GM21619 (cell line): ENCODE data around the gene KAT7.

Experiments
- ATAC-seq: cut with Tn5 transposase; IDR thresholded peaks from one replicate; pipeline ENCODE4 v1.9.1; 2021; ENCODE audit not compliant: unreplicated experiment

The KAT7 gene

DNA sequence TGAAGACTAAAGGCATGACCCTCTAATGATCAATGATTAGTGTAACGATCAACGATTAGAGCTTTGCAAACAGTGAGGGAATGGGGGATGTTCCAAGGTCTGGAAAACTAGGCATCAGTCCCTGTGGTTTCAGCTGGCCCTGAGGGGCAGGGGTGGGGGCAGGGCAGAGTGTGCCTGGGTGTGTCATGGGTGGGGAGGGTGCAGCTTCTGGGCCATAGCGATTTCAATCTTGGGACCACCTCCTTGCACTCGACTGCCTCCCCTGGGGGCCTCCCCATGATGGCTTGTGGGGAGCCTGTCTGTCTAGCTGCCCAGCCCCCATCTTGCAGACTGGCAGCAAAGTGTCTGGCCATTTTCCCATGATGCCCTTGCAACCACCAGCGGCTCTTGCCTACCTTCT lies 51.0 kb downstream of the KAT7 start:
- ATAC-seq: no peak

DNA sequence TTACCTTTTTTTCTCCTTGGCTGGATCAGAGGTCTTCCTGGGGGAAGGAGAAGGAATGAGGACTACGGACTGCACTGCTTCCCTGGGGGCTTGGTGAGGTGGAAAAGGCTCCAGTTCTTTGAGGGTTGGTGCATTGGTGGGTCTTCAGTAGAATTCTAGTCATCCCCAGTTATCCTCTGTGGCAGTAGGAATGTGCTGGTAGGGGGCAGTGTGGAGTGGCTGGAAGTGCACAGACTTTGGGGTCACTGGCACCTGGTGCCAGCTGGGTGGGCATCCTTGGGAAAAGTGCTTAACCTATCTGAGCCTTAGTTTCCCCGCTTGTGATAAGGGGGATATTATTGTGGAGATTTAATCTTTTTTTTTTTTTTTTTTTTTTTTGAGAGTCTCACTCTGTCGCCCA lies 53.1 kb downstream of the KAT7 start:
- ATAC-seq: no peak

DNA sequence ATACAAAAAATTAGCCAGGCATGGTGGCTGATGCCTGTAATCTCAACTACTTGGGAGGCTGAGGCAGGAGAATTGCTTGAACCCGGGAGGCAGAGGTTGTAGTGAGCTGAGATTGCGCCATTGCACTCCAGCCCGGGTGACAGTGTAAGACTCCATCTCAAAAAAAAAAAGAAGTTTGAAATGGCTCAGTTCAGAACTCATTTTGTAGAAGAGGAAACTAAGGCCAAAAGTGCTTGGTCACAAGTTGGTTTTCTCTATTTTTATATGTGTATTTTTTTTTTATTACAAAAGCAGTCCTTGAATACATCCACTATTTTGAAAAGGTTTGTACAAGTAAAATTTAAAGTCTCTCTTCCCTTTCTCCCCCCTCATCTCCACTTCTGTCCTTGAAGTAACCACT lies 53.9 kb downstream of the KAT7 start:
- no peak for ATAC-seq

DNA sequence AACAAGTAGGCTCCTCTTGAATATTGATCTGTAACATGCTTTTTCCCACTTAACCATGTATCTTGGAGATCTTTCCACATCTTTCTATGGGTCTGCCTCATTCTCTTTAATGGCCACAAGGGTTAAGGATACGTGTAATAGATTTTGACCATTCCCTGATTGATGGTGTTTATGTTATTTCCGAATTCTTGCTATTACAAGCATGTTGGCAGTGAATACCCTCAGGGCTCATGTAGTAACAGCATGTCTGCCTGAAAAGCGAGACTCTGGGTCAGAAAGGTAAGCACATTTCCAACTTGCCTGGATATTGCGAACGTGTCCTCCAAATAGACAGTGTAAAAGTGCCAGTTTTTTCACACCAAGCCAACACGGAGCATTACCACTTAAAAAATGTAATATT lies 54.4 kb downstream of the KAT7 start:
- ATAC-seq: no peak

DNA sequence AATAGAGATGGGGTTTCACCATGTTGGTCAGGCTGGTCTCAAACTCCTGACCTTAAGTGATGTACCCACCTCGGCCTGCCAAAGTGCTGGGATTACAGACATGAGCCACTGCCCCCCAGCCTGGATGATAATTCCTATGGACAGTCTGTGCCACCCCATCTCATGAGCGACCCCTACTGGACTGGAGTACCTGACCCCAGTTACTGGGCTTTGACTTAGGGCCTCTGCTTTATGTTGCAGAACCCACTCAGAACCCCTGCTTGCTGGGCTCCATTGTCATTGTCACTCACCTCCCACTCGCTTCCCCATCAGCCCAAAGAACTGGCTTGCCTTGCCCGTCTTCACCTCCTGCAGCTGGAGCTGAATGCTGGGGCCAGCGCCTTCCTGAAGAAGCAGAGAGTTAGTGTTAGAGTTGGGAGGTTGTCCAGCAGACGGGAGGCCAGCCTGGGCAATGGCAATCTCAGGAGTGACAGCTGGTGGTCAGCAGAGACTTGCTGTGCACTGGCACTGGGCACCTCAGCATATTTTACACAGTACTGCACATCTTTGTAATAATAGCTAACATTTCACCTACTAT lies 55.4 kb downstream of the KAT7 start:
- no peak for ATAC-seq

DNA sequence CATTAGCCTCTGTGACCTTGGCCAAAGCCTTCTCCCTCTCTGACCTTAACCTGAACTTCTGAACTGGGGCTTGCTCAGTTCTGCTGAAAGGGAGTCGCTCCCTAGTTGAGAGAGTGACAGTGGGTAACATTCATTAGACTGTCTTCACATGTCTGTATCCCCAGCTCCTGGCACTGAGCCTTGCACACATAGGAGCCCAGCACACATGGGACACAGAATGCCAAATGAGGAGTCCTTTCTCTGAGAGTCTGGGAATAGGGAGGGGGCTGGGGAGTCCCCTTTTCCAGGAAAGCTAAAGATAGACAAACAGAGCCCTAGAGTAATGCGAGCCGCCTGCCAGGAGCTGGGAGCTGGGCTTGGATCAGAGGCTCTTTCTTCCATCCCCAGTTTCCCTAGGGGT lies 56.8 kb downstream of the KAT7 start:
- no peak for ATAC-seq

DNA sequence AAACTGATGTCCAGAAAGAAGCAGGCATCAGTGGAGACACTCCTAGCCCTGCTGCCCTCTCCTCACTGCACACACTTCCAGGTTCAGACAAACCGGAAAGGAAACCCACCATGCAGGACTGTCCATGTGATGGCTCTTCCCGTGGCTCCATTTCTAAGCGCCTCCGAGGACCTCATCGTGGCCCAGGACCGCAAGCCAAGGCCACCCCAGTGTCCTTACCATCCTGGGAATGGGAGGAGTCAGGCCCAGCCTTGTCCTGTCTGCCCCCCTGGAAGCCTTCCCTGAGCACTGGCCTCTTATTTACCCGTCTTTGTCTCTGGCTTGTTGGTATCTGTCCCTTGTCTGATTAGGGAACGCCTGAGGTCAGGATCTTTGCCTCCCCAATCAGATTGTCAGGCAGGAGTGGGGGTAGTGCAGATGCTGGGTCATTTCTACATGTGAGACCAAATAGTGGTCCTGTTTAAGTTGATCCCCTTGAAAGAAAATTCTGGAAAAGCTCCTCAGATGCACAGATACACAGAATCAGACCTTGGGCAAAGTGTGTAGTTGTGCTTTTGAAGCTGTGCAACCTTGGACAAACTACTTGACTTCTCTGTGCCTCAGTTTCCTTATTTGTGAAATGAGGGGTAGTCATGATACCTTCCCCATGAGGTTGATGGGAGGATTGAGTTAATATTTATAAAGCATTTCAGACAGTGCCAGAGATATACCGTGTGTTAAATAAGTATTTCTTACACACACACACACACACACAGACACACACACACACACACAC lies 58.6 kb downstream of the KAT7 start:
- no peak for ATAC-seq

DNA sequence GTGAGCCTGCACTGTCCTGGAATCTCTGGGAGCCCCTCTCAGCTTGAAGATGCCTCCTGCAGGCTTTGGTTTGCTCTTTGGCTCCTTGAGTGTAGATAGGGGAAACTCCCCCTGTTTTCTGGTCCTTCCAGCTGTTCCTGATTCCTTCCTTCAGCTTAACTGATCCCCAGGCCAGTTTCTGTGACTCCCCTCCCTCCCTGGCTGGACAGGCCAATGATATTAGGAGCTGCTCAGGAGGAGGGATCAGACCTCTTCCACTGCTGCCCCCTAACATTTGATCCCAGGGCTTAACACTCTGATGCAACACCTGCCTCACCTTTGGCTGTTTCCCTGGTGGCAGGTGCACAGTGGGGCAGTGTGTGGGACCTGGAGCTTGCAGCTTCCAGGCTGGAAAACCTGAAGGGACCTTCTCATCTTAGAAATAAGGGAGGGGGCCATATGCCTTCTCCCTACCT lies 59.6 kb downstream of the KAT7 start, which contains the start of gene TAC4:
TSS of gene TAC4 (minus strand) at position 51 of the 455 bp plus-strand sequence. CDS start 52 bp downstream, outside the sequence.
- ATAC-seq: no peak

DNA sequence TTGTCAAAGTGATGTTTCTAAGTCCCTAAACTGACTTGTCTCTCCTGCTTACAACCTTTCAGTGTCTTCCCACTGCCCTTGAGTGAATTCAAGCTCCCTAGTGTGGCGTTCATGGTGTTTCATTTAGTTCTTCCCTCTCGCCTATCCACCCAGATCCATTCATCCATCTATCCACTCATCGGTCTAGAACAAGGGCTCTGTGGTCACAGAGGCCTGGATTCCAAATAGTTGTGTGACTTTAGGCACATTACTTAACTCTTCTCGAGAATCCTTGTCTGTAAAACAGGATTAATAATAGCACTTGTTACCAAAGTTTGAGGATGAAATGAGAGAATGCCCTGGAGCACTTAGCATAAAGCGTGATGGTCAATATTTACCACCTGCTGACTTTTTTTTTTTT lies 60.3 kb downstream of the KAT7 start:
- ATAC-seq: no peak

DNA sequence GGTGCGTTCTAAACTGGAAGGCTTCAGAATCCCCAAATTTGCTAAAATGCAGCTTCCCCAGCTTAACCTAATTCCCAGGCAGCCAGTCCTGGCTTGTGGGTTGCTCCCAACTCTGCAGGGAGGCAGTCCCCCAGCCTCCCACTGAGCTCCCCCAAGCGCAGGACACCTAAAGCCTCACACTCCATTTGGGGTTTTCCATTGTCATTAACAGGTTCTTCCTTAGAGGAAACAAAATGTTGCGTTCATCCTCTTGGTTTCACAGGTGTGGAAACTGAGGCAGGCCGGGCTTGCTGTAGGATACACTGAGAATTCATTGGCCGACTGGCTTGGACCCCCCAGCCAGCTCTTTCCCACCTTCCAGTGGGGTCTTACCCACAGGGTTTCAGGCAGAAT lies 61.7 kb downstream of the KAT7 start:
- no peak for ATAC-seq

DNA sequence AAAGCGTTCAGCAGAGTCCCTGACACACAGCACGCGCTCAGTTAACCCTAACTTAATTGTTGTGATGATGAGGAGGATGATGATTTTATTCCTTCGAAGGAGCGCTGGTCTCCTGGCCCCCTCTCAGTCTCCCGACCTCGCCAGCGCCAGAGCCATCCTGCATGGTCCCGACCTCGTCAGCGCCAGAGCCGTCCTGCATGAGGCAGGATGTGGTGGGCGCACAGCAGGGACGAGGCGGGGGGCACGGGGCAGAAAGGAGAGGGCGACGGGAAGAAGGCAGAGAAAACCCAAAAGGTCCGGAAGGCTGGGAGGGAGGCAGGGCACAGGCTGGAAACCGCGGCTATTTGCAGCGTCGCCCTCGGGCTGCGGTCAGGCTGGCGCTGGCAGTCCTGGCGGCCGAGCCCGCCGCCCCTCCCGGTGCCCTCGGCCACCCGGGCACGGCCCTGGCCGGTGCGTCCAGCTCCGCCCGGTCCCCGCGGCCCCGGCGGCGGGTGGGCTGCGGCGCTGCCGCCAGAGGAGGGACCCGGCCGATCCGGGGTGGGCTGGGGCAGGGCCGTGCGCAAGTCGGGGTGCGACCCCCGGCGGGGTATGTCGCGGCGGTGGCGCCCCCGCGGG lies 62.4 kb downstream of the KAT7 start:
- ATAC-seq: no peak

DNA sequence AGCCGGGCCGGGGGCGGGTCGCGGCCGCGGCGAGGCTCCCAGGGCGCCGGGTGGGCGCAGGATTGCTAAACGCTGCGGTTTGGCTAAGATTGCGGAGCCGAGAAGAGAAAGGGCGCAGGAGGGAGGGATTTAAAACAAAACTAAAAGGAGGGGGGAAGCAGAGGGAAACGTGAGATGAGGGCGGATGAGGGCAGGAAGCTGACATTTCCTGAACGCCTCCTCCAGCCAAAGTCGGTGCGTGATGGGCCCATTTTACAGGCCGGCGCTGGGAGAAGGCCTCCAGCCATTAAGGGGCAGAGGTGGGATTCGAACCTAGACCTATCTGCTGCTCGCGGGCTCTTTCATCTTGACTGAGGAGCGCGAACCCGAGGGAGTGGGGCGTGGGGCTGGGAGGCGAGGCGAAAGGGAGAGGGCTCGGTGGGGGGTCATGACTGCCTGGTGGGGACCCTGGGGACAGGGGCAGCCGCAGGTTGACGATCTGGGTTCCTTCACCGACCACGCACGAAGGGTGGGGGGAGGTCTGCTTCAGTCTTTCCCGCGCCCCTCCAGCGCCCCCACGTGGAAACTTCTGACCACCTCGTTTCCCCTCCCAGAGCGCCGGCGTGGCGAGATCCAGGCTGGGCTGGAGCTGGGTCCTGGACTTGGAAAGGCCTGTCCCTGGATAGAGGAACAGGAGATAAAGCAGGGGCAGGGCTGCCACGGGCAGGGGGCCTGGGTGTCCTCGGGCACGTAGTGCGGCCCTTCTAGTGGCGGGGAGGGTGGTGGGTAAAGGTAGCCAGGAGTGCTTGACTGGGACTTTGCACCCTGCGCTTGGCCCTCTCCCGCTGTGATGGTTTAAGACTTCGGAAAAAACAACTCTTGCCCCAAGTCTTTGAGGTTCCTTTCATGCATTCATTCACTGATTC lies 63.2 kb downstream of the KAT7 start:
- ATAC-seq: no peak

DNA sequence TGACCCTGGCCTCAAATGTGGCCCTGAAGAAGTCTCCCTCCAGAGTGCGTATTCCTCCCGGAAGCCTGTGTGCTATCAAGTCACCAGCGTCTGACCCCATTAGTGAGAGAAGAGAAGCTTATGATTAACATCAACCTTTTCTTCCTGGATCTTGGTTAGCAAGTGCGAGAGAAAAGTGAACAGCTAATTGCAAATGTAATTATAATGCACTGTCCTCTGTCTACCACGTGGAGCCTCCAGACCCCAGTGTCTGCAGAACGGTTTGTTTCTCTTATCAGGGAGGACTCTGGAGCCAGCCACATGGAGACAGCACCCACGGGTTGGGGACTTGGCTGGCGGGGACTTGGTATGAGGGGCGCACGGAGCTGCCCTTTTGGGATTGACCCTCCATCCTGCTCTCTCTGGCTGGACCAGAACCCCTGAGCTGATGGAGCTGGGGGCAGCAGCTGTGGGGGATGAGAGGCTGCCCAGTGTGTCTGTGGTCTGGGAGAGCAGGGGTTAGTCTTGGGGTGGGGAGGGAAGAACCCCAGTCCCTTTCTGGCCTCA lies 65.1 kb downstream of the KAT7 start:
- no peak for ATAC-seq

DNA sequence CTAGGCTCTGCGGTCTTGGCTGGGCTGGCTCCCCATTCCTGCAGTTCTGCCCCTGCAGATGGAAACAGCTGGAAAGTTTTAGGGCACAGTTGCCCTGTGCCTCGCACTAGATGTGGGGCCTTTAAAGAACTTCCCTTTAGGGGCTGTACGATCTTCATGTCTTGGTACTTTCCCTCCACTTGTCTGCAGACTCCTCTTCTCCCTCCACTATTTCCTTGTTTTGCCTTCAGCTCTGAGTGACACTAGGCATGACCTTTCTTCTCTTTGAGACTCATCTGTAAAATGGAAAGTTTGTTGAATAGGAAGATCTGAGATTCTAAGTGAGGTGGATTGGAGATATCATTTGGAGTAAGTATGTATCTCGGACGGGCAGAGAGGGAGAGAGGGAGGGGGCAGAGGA lies 65.6 kb downstream of the KAT7 start:
- no peak for ATAC-seq

DNA sequence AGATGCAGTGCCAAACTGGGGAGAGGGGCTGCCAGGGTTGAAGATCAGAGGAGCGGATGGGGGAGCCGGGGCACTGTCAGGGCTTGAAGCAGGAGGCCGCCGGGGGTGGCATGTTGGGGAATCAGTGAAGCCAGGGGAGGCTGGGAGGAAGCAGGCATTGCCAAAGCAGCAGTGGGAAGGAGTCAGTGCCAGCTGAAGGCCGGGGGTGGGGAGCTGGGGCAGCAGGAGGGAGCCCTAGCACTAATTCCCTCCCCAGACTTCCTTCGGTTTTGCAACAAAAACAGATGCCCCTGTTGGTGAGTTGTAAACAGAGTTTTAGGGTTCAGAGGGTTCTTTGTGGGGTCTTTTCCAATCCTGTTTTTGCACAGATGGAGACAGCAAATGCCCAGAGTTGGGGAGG lies 70.3 kb downstream of the KAT7 start:
- ATAC-seq: no peak

DNA sequence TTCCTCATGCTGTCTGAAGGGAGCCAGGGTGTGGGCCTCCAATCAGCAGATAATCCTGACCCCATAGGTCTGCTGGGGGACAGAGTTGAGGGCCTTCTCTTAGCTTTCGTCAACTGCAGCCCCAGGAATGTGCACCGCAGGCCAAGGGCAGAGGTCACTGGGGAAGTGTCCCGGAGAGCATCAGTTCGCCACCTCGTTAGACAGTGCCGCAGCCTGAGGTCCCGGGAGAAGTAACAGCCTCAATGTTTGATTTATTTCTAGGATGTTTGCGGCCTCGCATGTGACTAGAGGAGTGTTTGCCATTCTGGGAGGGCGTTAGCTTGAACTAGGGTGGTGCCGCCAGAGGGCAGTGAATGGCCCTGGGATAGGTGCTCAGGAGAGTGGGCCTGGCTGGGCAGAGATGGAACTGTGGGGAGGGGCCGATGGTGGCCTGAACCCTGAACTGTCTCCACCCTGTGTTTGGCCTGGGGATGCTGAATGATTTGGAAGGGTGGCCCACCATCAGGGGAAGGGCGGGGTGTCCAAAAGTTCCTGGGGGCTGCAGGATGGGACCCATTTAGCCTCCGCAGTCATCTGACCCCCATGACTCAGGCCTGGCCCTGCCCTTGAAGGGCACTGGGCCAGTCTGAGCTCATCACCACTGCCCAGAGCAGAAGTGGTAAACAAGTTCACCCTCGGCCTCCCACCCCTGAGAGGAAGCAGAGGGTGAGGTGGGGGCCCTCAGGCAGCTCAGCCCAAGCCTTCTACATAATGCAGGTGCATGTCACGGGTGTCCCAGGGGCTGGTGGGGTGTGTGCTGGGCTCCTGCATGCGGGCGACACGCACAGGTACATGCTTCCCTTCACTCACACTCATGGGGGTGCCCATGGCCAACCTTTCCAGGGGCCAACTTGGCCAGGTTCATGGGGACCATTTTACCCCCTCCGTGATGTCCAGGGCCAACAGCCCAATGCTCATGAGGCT lies 71.8 kb downstream of the KAT7 start:
- ATAC-seq: no peak

DNA sequence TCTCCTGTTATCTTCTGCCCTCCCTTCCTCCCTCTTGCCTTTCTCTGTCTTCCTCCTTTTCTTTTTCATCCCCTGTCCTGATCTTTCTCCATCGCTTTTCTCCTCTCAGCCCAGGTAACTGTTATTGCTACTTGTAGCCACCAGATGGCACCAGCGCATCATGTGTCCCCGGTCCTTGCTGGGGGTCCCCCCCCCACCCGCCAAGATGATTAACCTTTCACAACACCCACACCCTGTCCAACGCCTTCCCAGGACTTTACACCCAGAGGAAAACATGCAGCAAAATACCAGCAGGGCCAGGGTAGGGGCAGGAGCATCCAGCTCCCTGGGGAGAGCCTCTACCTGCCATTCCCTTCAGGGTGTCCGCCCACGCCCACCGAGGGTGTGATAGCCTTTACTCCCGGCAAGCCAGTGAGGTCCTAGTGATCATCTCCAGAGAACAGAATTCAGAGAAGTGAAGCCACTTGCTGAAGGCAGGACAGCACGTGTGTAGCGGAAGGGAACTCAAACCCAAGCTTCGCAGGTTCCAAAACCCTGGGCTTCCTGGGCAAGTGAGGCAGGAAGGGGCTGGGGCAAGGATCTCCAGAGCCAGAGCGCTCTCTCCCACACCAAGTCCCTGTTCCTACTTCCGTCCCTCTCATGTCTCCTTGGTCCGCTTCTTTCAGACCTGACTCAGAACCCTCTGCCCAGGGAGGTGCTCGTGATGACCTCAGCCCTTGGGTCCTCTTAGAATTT lies 72.8 kb downstream of the KAT7 start:
- no peak for ATAC-seq

DNA sequence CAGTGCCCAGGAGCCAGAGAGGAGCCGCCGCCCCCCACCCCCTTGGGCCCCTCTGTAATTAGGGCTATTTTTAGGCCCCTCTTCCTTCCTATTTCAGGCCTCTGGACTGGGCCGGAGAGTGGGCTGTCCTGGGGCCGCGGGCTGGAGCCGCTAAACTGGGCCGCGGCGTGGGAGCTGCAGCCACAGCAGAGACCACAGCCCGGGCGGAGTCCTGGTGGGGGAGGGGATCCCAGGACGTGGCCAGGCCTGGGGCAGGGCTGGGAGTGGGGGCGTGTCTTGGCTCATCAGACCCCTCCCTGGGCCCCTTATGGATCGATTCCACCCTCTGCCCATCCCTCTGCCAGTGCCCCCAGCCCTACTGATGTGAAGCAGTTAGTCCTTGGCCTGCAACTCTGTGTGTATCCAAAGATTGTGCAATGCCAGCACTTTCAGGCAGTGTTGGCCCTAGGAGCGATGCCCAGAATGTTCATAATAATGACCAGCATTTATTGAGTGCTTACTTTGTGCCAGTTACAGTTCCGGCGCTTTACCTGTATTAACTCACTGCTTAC lies 74.4 kb downstream of the KAT7 start:
- no peak for ATAC-seq

DNA sequence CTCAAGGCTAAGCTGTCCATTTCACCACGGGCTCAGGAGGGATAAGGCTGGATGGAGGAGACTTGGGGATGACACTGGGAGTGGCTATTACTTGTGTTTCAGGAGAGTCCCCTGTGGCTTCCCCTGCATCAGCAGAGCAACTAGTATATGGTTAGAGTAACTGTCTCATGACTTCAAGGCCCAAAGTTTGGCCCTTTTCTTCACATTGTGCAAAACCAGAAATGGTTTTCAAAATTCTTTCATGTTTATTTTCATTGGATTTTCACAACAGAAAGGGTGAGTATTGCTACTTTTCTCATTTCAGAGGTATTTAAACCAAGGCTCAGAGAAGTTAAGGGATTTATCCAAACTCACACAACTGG lies 77.5 kb downstream of the KAT7 start:
- ATAC-seq: no peak
